Measurements from ENCODE around the gene SEPTIN5.
"Not testable (repeated sequence)": the region's sequence is repeated elsewhere in the genome, so short reads cannot be mapped to it uniquely, and the experiment has no call there.

SEPTIN5 gene

GRCh38 chr22:19714312-19715187 lies at the start of gene SEPTIN5:
TSS of gene SEPTIN5 (plus strand) at chr22:19714503. CDS start at chr22:19714589, 86 bp downstream.
- in situ Hi-C loops (cut with HindIII; ENCODE audit: low sequenced_read_pairs), result no loop called here

GRCh38 chr22:19664951-19665783 lies 49.1 kb upstream of the SEPTIN5 start:
- in situ Hi-C loops (cut with HindIII; ENCODE audit: low sequenced_read_pairs), result no loop called here

- in situ Hi-C loops (cut with HindIII; ENCODE audit: low sequenced_read_pairs), result no loop called here
Measured at GRCh38 chr22:19665784-19666672, 48.3 kb upstream of the SEPTIN5 start.

GRCh38 chr22:19666673-19667593 lies 47.4 kb upstream of the SEPTIN5 start:
- in situ Hi-C loops (cut with HindIII; ENCODE audit: low sequenced_read_pairs), result no loop called here

- in situ Hi-C loops (cut with HindIII; ENCODE audit: low sequenced_read_pairs), result no loop called here
Measured at GRCh38 chr22:19667872-19668740, 46.2 kb upstream of the SEPTIN5 start.

GRCh38 chr22:19668748-19669147 lies 45.6 kb upstream of the SEPTIN5 start:
- in situ Hi-C loops (cut with HindIII; ENCODE audit: low sequenced_read_pairs), result no loop called here

- in situ Hi-C loops (cut with HindIII; ENCODE audit: low sequenced_read_pairs), result no loop called here
Measured at GRCh38 chr22:19669570-19669969, 44.7 kb upstream of the SEPTIN5 start.

- in situ Hi-C loops (cut with HindIII; ENCODE audit: low sequenced_read_pairs), result no loop called here
Measured at GRCh38 chr22:19671316-19671715, 43.0 kb upstream of the SEPTIN5 start.

GRCh38 chr22:19672054-19672776 lies 42.1 kb upstream of the SEPTIN5 start:
- in situ Hi-C loops (cut with HindIII; ENCODE audit: low sequenced_read_pairs), result no loop called here

- in situ Hi-C loops (cut with HindIII; ENCODE audit: low sequenced_read_pairs), result no loop called here
Measured at GRCh38 chr22:19673660-19674059, 40.6 kb upstream of the SEPTIN5 start.

GRCh38 chr22:19674129-19674928 lies 40.0 kb upstream of the SEPTIN5 start:
- in situ Hi-C loops (cut with HindIII; ENCODE audit: low sequenced_read_pairs), result no loop called here

- in situ Hi-C loops (cut with HindIII; ENCODE audit: low sequenced_read_pairs), result no loop called here
Measured at GRCh38 chr22:19674929-19675253, 39.4 kb upstream of the SEPTIN5 start.

- in situ Hi-C loops (cut with HindIII; ENCODE audit: low sequenced_read_pairs), result no loop called here
Measured at GRCh38 chr22:19675428-19675827, 38.9 kb upstream of the SEPTIN5 start.

GRCh38 chr22:19676437-19676836 lies 37.9 kb upstream of the SEPTIN5 start:
- in situ Hi-C loops (cut with HindIII; ENCODE audit: low sequenced_read_pairs), result not testable (repeated sequence)

GRCh38 chr22:19678949-19679521 lies 35.3 kb upstream of the SEPTIN5 start:
- in situ Hi-C loops (cut with HindIII; ENCODE audit: low sequenced_read_pairs), result no loop called here

- in situ Hi-C loops (cut with HindIII; ENCODE audit: low sequenced_read_pairs), result no loop called here
Measured at GRCh38 chr22:19679522-19680101, 34.7 kb upstream of the SEPTIN5 start.
